ENCODE data around the gene TMPRSS9. TPM values are rescaled to one million over a fixed set of nuclear protein-coding genes. Genes with fewer than 3 reads are reported as not detected.

The TMPRSS9 gene
- total RNA-seq, 1 experiment from 2014 or later = 0.57 TPM

DNA sequence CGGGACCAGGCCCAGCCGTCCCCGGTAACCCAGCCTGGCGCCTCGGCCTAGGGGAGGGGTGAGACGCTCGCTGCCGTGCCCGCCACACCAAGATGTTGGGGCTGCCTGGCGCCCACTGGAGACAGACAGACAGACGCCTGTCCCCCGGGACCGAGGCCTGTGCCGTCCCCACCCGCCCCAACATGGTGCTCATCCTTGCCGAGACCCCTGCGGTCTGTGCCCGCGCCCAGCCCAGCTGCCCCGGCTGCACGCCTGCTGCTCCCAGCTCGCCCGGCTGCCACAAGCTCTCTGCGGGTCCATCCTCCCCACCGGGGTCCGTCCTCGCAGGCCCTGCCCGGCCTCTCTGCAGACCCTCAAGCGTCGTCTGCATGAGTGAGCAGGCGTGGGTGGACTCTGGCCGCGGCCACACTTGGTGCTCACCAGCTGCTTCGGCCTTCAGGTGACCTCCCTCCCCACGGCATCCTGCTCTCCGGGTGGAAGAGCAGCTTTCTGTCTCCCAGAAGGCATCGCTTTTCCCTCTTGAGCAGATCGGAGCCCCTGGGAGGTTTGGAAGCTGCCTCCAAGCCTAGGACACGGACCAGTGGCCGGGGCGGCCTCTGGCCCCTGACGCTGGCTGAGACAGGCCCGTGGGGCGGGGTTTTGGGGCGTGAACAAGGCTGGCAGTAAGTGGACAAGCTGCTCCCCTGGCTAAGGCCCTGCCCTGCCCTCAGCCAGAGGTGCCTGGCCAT, 6.7 kb upstream of the TMPRSS9 start:
- POLR2A ChIA-PET = no interaction called here
- Mint-ChIP-seq H3K4me3 (no peak overlapping the region), H3K27me3 (ENCODE audit: low read depth) (no peaks in the 10 kb centered on the region), H3K36me3 (no peaks in the 10 kb centered on the region), H3K27ac (no peak overlapping the region), H3K9me3 (no peaks in the 10 kb centered on the region), H3K4me1 (no peaks in the 10 kb centered on the region)
- no peak for ATAC-seq
- CTCF ChIA-PET = interaction anchor here (0.5 kb wide), 1 partner anchor 1218 kb away, joined by 5 read pairs; no protein-coding TSS in a partner anchor
- no peak for TF ChIP-seq GRHL2 (CRISPR knock-in tag; IDR thresholded peaks at IDR 0.05; ENCODE audit: insufficient replicate concordance, severe bottlenecking)
- TF ChIP-seq ELF4 (CRISPR knock-in tag; IDR thresholded peaks at IDR 0.05; ENCODE audit: low read depth) = no peak
- TF ChIP-seq ZNF317 (CRISPR knock-in tag; IDR thresholded peaks at IDR 0.05; ENCODE audit: borderline replicate concordance, low read depth) = no peak
- TF ChIP-seq, protein P1, sequence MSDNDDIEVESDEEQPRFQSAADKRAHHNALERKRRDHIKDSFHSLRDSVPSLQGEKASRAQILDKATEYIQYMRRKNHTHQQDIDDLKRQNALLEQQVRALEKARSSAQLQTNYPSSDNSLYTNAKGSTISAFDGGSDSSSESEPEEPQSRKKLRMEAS (CRISPR knock-in tag; IDR thresholded peaks at IDR 0.05) = no peak
- TF ChIP-seq, protein P2, sequence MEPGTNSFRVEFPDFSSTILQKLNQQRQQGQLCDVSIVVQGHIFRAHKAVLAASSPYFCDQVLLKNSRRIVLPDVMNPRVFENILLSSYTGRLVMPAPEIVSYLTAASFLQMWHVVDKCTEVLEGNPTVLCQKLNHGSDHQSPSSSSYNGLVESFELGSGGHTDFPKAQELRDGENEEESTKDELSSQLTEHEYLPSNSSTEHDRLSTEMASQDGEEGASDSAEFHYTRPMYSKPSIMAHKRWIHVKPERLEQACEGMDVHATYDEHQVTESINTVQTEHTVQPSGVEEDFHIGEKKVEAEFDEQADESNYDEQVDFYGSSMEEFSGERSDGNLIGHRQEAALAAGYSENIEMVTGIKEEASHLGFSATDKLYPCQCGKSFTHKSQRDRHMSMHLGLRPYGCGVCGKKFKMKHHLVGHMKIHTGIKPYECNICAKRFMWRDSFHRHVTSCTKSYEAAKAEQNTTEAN (CRISPR knock-in tag; IDR thresholded peaks at IDR 0.05) = no peak
- TF ChIP-seq ETV6 (CRISPR knock-in tag; IDR thresholded peaks at IDR 0.05) = no peak
- no peak for TF ChIP-seq GABPB1 (CRISPR knock-in tag; IDR thresholded peaks at IDR 0.05)
- TF ChIP-seq, protein P3, sequence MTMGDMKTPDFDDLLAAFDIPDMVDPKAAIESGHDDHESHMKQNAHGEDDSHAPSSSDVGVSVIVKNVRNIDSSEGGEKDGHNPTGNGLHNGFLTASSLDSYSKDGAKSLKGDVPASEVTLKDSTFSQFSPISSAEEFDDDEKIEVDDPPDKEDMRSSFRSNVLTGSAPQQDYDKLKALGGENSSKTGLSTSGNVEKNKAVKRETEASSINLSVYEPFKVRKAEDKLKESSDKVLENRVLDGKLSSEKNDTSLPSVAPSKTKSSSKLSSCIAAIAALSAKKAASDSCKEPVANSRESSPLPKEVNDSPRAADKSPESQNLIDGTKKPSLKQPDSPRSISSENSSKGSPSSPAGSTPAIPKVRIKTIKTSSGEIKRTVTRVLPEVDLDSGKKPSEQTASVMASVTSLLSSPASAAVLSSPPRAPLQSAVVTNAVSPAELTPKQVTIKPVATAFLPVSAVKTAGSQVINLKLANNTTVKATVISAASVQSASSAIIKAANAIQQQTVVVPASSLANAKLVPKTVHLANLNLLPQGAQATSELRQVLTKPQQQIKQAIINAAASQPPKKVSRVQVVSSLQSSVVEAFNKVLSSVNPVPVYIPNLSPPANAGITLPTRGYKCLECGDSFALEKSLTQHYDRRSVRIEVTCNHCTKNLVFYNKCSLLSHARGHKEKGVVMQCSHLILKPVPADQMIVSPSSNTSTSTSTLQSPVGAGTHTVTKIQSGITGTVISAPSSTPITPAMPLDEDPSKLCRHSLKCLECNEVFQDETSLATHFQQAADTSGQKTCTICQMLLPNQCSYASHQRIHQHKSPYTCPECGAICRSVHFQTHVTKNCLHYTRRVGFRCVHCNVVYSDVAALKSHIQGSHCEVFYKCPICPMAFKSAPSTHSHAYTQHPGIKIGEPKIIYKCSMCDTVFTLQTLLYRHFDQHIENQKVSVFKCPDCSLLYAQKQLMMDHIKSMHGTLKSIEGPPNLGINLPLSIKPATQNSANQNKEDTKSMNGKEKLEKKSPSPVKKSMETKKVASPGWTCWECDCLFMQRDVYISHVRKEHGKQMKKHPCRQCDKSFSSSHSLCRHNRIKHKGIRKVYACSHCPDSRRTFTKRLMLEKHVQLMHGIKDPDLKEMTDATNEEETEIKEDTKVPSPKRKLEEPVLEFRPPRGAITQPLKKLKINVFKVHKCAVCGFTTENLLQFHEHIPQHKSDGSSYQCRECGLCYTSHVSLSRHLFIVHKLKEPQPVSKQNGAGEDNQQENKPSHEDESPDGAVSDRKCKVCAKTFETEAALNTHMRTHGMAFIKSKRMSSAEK (CRISPR knock-in tag; IDR thresholded peaks at IDR 0.05; ENCODE audit: borderline replicate concordance) = no peak
- no peak for TF ChIP-seq ZNF219 (CRISPR knock-in tag; IDR thresholded peaks at IDR 0.05; ENCODE audit: borderline replicate concordance)
- TF ChIP-seq, protein P4, sequence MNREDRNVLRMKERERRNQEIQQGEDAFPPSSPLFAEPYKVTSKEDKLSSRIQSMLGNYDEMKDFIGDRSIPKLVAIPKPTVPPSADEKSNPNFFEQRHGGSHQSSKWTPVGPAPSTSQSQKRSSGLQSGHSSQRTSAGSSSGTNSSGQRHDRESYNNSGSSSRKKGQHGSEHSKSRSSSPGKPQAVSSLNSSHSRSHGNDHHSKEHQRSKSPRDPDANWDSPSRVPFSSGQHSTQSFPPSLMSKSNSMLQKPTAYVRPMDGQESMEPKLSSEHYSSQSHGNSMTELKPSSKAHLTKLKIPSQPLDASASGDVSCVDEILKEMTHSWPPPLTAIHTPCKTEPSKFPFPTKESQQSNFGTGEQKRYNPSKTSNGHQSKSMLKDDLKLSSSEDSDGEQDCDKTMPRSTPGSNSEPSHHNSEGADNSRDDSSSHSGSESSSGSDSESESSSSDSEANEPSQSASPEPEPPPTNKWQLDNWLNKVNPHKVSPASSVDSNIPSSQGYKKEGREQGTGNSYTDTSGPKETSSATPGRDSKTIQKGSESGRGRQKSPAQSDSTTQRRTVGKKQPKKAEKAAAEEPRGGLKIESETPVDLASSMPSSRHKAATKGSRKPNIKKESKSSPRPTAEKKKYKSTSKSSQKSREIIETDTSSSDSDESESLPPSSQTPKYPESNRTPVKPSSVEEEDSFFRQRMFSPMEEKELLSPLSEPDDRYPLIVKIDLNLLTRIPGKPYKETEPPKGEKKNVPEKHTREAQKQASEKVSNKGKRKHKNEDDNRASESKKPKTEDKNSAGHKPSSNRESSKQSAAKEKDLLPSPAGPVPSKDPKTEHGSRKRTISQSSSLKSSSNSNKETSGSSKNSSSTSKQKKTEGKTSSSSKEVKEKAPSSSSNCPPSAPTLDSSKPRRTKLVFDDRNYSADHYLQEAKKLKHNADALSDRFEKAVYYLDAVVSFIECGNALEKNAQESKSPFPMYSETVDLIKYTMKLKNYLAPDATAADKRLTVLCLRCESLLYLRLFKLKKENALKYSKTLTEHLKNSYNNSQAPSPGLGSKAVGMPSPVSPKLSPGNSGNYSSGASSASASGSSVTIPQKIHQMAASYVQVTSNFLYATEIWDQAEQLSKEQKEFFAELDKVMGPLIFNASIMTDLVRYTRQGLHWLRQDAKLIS (CRISPR knock-in tag; IDR thresholded peaks at IDR 0.05; ENCODE audit: borderline replicate concordance) = no peak
- no peak for TF ChIP-seq ZNF232 (CRISPR knock-in tag; IDR thresholded peaks at IDR 0.05)
- no peak for DNase-seq (ENCODE audit: low spot score)

DNA sequence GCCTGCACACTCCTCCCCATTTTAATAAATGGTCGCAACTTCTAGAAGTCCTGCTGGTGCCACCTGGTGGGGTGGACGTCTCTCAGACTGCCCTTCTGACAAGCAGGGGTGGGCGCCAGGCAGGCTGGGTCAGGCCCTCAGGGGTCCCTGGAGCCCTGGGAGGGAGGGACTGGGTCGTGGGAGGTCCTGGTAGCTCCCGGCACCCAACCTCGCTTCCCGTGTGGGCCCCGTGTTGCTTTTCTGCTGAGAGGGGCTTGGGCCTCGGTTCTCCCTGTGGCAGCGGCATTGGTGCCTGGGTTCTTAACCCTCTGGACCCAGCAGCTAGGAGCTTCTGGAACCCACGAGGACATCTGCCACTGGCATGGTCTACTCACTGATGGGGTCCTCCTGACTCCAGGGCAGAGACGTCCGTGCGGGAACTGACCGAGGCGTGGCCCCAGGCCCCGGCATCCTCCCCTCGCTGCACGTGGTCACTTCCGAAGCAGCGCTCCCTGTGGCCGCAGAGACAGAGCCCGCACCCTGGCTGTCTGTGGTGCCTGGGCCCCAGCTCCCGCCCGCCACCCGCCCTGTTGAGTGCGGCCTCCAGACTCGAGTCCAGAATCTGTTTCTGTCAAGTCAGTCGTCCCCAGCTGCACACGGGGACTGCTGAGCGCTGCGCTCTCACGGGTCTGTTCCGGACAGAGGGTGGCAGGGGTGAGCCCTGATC, 6.0 kb upstream of the TMPRSS9 start:
- CTCF ChIA-PET = interaction anchor here (0.5 to 1.0 kb wide), 3 partner anchors 38 to 1219 kb away, joined by 3 to 5 read pairs (median 4); no protein-coding TSS in a partner anchor
- TF ChIP-seq JUN (CRISPR knock-in tag; IDR thresholded peaks at IDR 0.05) (no peak), GABPB1 (CRISPR knock-in tag; IDR thresholded peaks at IDR 0.05) (no peak), ESRRA (CRISPR knock-in tag; IDR thresholded peaks at IDR 0.05; ENCODE audit: borderline replicate concordance) (no peak), TEAD4 (CRISPR knock-in tag; IDR thresholded peaks at IDR 0.05) (no peak), ZNF671 (CRISPR knock-in tag; IDR thresholded peaks at IDR 0.05) (no peak), NR2C2 (CRISPR knock-in tag; IDR thresholded peaks at IDR 0.05) (no peak), ZNF263 (CRISPR knock-in tag; IDR thresholded peaks at IDR 0.05; ENCODE audit: low read depth) (no peak), RORB (CRISPR knock-in tag; IDR thresholded peaks at IDR 0.05) (no peak)
- TF ChIP-seq, protein P5, sequence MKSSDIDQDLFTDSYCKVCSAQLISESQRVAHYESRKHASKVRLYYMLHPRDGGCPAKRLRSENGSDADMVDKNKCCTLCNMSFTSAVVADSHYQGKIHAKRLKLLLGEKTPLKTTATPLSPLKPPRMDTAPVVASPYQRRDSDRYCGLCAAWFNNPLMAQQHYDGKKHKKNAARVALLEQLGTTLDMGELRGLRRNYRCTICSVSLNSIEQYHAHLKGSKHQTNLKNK (CRISPR knock-in tag; IDR thresholded peaks at IDR 0.05) = no peak
- TF ChIP-seq, protein P6, sequence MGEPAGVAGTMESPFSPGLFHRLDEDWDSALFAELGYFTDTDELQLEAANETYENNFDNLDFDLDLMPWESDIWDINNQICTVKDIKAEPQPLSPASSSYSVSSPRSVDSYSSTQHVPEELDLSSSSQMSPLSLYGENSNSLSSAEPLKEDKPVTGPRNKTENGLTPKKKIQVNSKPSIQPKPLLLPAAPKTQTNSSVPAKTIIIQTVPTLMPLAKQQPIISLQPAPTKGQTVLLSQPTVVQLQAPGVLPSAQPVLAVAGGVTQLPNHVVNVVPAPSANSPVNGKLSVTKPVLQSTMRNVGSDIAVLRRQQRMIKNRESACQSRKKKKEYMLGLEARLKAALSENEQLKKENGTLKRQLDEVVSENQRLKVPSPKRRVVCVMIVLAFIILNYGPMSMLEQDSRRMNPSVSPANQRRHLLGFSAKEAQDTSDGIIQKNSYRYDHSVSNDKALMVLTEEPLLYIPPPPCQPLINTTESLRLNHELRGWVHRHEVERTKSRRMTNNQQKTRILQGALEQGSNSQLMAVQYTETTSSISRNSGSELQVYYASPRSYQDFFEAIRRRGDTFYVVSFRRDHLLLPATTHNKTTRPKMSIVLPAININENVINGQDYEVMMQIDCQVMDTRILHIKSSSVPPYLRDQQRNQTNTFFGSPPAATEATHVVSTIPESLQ (CRISPR knock-in tag; IDR thresholded peaks at IDR 0.05) = no peak
- TF ChIP-seq, protein P7, sequence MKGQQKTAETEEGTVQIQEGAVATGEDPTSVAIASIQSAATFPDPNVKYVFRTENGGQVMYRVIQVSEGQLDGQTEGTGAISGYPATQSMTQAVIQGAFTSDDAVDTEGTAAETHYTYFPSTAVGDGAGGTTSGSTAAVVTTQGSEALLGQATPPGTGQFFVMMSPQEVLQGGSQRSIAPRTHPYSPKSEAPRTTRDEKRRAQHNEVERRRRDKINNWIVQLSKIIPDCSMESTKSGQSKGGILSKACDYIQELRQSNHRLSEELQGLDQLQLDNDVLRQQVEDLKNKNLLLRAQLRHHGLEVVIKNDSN (CRISPR knock-in tag; IDR thresholded peaks at IDR 0.05) = no peak

More for the DNA sequence above, 6.0 kb upstream of the TMPRSS9 start:
- Mint-ChIP-seq H3K4me1 (no peaks in the 10 kb centered on the region), H3K27me3 (ENCODE audit: low read depth) (peaks cover 6% of the 10 kb centered on the region), H3K4me3 (no peak overlapping the region), H3K27ac (no peak overlapping the region), H3K36me3 (no peaks in the 10 kb centered on the region), H3K9me3 (no peaks in the 10 kb centered on the region)
- ATAC-seq (no peak), DNase-seq (ENCODE audit: low spot score) (no peak)
- POLR2A ChIA-PET = no interaction called here

Data from WTC11 (cell line).